Right ventricle myocardium superior (tissue), 1 donor: Measurements from ENCODE around the gene SLC26A6. TPM values are rescaled to one million over a fixed set of nuclear protein-coding genes. Genes with fewer than 3 reads are reported as not detected.

Source experiments
- ATAC-seq: fragments of 200-7000 bp; cut with Tn5 transposase; one replicate; pipeline ENCODE4 v1.9.1; 2020; ENCODE audit warnings: mild to moderate bottlenecking; ENCODE audit not compliant: poor library complexity
- DNase-seq: peaks from one replicate; pipeline ENCODE4 v3.0.0-alpha.2; 2020
- intact Hi-C: fragments of 100-400 bp; cut with DNase I; formaldehyde crosslinking; loops from one replicate; pipeline ENCODE4 v1.11.2; 2022
- microRNA-seq: library from miRNA; unstranded; fragments of <30 nt; microRNA quantifications from one replicate; pipeline ENCODE4 v1.2.0, GENCODE V29; 2020
- total RNA-seq: library from RNA; stranded (reverse); fragmentation: NEBNext Ultra II Directional; extraction: Animal tissue kit (Norgen Biotek cat#: 25700); gene quantifications from one replicate; pipeline ENCODE4 v1.2.1, GENCODE V29; 2021
- donor health status: DM: no; HTN: yes; CAD: no; lungs with severe emphysema.

Gene SLC26A6
- total RNA-seq, 1 donor from 2014 or later: 10.8 TPM

DNA sequence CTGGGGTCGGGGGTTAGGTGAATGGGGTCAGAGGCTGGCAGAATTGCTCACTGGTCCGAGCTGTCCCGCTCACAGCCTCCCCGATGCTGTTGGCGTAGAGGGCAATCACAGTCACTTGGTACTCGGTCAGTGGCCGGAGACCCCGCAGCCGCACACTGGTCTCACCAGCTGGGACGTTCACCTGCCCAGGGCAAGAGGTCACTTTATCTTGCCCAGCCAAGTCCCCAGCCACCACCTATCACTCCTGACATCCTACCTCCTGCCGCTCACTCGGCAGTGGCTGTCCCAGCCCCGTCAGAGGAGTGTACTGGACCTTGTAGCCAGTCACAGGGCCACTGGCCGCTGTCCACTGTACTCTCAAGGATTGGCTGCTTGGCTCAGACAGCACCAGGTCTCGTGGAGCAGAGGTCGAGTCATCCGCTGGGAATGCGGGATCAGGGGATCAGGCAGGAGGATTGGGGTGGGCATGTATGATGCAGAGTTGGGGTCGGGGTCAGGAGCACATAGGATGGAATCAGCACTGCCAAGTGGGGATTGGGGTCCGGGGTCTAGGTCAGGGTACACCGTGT, 42.7 kb downstream of the SLC26A6 start:
- DNase-seq: no peak

DNA sequence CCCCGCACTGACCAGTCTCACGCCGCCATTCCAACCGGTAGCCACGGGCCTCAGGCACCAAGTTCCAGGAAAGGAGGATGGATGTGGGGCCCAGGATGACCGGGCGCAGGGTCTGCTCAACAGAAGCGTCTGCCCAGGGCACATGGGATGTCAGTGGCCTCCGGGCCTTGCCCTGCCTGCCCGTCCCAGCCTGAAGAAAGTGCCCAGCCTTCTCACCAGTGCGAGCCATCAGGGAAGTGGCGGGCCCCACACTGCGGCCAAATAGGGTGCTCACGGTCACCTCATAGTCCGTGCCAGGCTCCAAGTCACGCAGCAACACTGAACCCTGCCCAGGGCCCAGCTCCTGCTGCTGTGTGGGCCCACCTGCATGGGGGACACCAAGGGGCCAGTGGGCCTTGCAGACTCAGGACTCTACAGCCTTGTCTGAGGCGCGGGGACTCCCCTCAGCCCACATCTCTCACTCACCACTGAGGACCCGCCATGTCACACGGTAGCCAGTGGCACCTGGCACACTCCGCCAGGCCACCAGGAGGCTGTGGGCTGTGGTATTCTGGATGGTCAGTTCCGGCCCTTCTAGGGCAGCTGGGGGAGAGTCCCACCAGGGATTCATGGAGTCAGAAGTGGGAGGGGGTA, 43.3 kb downstream of the SLC26A6 start:
- DNase-seq (no peak), ATAC-seq (no peak)
- intact Hi-C loops: no loop called here

More for the DNA sequence above, 42.7 kb downstream of the SLC26A6 start:
- intact Hi-C loops: no loop called here
- ATAC-seq: no peak

DNA sequence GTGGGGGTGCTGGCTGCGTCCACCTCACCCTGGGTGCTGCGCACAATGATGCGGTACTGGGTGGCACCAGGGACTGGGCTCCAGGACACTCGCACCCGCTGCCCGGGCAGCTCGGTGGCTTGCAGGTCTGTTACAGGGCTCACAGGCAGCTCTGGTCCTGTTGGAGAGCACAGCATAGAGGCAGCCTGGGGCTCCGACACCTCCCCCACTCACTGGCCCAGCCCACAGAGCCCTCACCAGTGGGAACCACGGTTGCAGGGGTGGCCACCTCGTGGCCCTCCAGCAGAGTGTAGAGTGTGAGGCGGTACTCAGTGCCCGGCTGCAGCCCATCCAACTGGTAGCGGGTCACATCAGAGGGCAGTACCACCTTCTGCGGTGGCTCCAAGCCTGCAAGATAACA, 43.8 kb downstream of the SLC26A6 start:
- intact Hi-C loops: no loop called here
- no peak for DNase-seq
- no peak for ATAC-seq

DNA sequence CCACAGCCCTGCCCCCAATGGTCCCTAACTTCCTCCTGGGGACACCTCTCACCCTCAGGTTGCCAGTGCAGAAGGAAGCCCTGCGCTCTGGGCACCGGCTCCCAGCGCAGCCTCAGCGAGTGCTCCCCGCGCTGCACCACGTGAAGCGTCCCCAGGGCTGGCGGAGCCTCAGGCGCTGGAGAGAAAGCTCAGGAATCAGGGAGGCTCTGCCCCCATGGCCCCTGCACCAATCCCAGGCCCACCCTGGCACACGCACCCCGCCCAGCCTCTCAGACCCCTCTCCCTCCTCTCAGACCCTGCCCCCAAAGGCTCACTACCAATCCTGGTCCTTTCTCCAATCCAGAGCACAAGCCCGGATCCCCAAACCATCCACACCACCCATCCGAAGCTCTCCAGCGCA, 47.0 kb downstream of the SLC26A6 start:
- intact Hi-C loops: no loop called here
- no peak for ATAC-seq
- DNase-seq: no peak

DNA sequence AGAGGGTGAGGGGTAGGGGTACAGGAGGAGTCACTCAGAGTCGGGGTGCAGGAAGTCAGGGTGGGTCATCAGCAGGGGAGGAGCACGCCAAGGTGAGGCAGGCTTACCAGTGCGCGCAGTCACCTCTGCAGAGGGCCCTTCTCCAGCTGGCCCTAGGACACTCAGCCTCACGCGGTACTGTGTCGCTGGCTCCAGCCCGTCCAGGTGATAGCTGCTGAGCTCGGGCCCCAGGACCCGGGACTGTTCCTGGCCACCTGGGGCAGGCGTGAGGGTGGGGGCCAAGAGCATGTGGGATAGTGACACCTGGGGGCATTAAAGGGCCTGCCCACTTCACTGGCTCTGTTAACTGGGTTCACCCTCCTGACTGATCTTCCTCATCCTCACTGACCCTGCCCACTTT, 47.6 kb downstream of the SLC26A6 start:
- no peak for DNase-seq
- no peak for ATAC-seq

DNA sequence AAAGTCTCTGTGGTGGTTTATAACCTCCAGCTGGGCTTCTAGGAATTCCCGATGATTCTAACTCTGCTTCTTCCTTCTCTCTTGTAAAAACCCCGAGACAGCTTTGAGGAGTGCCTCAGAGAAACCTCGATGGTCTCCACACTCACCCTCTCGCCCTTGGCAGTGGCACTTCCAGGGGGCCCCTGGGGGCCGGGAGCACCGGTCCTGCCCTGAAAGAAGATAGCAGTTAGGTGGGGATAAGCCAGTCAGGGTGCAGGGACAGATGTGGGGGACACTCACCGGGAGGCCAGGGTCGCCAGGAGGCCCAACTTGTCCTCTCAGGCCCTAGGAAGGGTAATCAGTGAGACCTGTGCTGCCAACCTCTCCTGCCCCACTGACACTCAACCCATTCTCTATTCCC, 49.9 kb downstream of the SLC26A6 start:
- ATAC-seq (no peak), DNase-seq (no peak)
- intact Hi-C loops: no loop called here

More for the DNA sequence above, 47.6 kb downstream of the SLC26A6 start:
- intact Hi-C loops: no loop called here

DNA sequence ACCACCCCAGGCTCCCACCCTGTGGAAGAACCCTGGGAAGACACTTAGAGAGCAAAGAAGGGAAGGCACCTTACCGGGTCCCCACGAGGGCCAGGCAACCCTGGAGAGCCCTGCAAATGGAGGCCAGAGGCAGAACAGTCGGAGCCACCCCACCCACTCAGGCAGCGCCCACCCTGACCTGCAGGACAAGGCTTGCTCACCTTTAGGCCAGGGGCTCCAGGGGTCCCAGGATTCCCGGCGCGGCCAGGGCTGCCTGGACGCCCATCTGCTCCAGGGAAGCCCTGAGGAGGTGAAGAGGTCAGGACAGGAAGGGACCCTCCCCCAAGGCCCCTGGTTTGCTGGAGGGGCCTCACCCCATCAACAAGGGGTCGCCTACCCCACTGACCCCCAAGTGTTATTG, 50.4 kb downstream of the SLC26A6 start:
- ATAC-seq (no peak), DNase-seq (no peak)
- intact Hi-C loops: no loop called here

DNA sequence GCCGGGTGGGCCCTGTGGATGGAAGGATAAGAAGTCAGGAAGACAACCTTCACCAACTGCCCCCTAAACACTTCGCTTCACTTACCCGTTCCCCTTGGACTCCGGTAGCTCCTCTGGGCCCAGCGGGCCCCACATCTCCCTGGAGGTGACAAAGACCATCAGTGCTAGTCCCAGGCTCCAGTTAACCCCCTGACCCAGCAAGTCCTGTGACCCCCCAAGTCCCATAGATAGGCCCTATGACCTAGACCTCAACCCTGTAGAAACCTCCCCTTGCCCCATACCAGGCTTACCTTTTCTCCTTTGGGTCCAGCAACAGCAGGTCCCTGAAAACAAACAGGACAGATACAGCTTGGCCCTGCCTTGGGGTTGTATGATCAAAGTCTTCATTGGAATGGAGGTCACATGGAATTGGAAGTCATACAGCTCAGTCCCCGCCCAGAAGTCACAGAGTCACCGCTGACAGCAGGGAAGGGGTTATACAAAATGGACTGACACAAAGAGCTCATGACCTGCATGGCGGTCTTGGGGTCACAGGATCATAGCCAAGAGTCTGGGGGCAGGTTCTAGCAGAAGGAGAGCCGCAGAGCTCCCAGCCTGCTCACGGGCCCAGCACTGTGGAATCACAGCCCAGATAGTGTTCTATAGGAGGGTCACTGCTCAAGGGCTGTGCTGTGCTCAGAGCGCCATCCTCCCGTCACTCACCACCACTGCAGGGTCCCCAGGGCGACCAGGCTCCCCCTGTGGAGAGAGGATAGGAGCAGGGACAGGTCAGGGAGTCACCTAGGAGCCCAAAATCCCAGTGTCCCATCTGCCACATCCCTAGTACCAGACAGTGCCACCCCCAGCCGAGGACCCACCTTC, 53.4 kb downstream of the SLC26A6 start:
- DNase-seq (no peak), ATAC-seq (no peak)
- intact Hi-C loops: no loop called here

DNA sequence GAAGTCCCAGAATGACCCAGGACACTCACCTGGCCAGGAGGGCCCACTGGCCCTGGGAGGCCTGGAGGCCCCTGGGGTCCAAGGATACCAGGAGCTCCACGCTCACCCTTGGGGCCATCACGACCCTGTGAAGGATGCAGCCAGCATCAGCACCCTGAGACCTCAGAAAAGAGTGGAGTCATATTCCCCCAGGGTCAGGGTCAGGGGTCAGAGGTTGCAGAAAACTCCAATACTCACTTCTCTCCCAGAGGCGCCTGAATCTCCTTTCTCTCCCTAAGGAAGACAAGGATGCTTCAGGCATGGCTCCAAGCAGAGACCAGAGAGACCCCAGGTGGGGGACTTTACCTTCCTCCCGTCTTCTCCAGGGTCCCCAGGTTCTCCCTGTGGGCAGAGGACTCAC, 58.6 kb downstream of the SLC26A6 start:
- intact Hi-C loops: no loop called here
- DNase-seq: no peak
- no peak for ATAC-seq

Small RNA genes lying within 50 kb of the gene (microRNA-seq; reads per million reads assigned to microRNA genes)
- gene MIR4793 (not detected), gene MIR711 (not detected)

Other genes with a start within 250 kb of the SLC26A6 start
- gene PLXNB1, start 205.4 kb downstream of the SLC26A6 start, total RNA-seq: 51.3 TPM
- gene CCDC51, start 195.3 kb downstream of the SLC26A6 start, total RNA-seq: 11.9 TPM
- 237 TPM for gene TMA7, start 195.2 kb downstream of the SLC26A6 start, total RNA-seq
- gene ATRIP, start 188.7 kb downstream of the SLC26A6 start, total RNA-seq: 3.2 TPM
- 47.9 TPM for gene SHISA5, start 131.3 kb downstream of the SLC26A6 start, total RNA-seq
- gene PFKFB4, start 78.7 kb downstream of the SLC26A6 start, total RNA-seq: 1.1 TPM
- not detected for gene UCN2, start 71.7 kb downstream of the SLC26A6 start, total RNA-seq
- 16.1 TPM for gene COL7A1, start 40.1 kb downstream of the SLC26A6 start, total RNA-seq
- gene UQCRC1, start 25.8 kb downstream of the SLC26A6 start, total RNA-seq: 1,265 TPM
- gene TMEM89, start 13.7 kb downstream of the SLC26A6 start, total RNA-seq: not detected
- gene CELSR3, start 27.4 kb upstream of the SLC26A6 start, total RNA-seq: 0.16 TPM
- 13.3 TPM for gene NCKIPSD, start 50.5 kb upstream of the SLC26A6 start, total RNA-seq
- gene IP6K2, start 81.8 kb upstream of the SLC26A6 start, total RNA-seq: 22.7 TPM
- gene PRKAR2A, start 212.4 kb upstream of the SLC26A6 start, total RNA-seq: 50.0 TPM